GM12874 (cell line): ENCODE results near the gene RPA1.

Experiments
- TF ChIP-seq, protein P1 (sequence below): IDR thresholded peaks from 2 replicates; pipeline ENCODE4 v1.5.1; 2011; ENCODE audit warnings: low read depth, mild to moderate bottlenecking, control low read depth, low read length, moderate library complexity; ENCODE audit not compliant: insufficient read depth

Gene RPA1

GRCh38 chr17:1931844-1932579 is 102.2 kb downstream of the RPA1 start:
- TF ChIP-seq, protein P1, sequence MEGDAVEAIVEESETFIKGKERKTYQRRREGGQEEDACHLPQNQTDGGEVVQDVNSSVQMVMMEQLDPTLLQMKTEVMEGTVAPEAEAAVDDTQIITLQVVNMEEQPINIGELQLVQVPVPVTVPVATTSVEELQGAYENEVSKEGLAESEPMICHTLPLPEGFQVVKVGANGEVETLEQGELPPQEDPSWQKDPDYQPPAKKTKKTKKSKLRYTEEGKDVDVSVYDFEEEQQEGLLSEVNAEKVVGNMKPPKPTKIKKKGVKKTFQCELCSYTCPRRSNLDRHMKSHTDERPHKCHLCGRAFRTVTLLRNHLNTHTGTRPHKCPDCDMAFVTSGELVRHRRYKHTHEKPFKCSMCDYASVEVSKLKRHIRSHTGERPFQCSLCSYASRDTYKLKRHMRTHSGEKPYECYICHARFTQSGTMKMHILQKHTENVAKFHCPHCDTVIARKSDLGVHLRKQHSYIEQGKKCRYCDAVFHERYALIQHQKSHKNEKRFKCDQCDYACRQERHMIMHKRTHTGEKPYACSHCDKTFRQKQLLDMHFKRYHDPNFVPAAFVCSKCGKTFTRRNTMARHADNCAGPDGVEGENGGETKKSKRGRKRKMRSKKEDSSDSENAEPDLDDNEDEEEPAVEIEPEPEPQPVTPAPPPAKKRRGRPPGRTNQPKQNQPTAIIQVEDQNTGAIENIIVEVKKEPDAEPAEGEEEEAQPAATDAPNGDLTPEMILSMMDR, result no peak

GRCh38 chr17:1933875-1934715 is 104.3 kb downstream of the RPA1 start:
- TF ChIP-seq, protein P1, result no peak

- TF ChIP-seq, protein P1, result no peak
Observed at GRCh38 chr17:1934901-1935300, 105.1 kb downstream of the RPA1 start.

- TF ChIP-seq, protein P1, result no peak
Observed at GRCh38 chr17:1936766-1937165, 107.0 kb downstream of the RPA1 start.

GRCh38 chr17:1937461-1937860 is 107.7 kb downstream of the RPA1 start:
- TF ChIP-seq, protein P1, result no peak

DNA sequence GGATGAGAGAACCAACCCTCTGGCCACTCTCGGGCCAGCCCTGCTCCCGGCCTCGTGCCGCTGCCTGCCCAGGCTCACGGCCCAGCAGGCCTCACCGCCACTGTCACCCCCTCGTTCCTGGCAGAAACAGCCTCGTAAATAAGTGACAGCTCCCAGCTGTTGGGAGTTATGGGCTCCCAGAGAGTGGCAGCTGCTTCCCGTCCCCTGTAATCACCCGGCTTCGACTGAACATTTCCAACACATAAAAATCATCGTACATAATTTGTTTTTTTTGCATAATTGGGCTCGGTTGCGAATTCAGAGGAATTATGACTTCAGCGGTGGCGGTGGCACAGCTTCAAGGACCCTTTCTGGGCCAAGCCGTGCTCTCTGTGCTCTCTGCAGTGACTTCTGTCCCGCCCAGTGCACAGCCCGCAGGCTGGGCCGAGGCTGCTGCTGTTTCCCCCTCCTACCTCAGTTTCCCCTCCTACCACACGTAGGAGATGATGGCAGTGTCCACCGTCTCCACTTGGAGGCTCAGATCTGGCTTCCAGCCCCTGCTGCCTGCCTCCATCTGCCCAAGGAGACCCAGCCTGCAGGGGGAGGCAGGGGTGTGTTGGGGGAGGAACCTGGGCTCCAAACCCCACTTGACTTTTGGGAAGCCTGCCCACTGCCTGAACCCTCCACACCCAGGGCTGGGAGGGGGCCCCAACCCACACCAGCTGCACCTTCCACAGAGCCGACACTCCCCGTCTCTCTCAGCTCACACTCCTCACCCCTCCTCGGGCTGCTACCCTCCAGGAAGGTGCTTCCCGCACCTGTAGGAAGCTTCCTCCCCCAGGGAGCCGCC is 110.4 kb downstream of the RPA1 start:
- TF ChIP-seq, protein P1, result no peak

DNA sequence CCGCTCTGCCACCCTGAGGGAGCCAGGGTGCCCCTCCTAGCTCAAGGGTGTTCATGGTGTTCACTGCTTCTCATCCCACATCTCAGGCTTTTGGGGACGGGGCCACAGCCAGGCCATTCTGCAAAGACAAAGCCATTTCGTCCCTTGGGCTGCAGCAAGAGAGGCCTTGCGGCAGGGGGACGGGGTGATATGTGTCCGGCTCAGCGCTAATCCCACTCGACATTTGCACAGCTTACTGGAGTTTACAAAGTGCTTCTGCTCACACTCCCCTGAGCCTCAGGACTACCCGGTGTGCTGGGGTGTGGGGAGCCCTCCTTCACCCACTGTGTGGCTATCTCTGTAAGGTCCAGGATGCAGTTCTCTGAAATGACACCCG is 111.0 kb downstream of the RPA1 start:
- TF ChIP-seq, protein P1, result no peak
